PC-3 (cell line): ENCODE measurements around the gene NKD1. TPM values are rescaled to one million over a fixed set of nuclear protein-coding genes. Genes with fewer than 3 reads are reported as not detected.

Experiments
- ATAC-seq: fragments of 200-7000 bp; cut with Tn5 transposase; 2 replicates; pipeline ENCODE4 v1.9.1; 2020; ENCODE audit warnings: mild to moderate bottlenecking, moderate library complexity
- BruUV-seq: library from RNA; stranded (reverse); fragments of 400-500 nt; replicated peaks from 2 replicates; lab custom pipeline; 2021; lab: Mats Ljungman, UMichigan
- CTCF ChIA-PET: fragments of 300-600 bp; sonication (Branson Sonifier 250); formaldehyde crosslinking; loops from one replicate; lab custom pipeline; 2022; ENCODE audit warnings: antibody characterized with exemption; lab: Charles Lee
- POLR2A ChIA-PET: fragments of 300-600 bp; sonication (Branson Sonifier 250); formaldehyde crosslinking; loops from one replicate; lab custom pipeline; 2022; ENCODE audit warnings: antibody characterized with exemption; ENCODE audit not compliant: unreplicated experiment; lab: Charles Lee
- DNase-seq: peaks from one replicate; pipeline ENCODE4 v3.0.0-alpha.2; 2015
- H2AFZ ChIP-seq: fragments of 300-600 bp; sonication (generic); 2 replicates; pipeline ENCODE4 v1.6.0; 2016; ENCODE audit warnings: antibody characterized with exemption, low read length
- H3F3A ChIP-seq: fragments of 300-600 bp; sonication (generic); one replicate; pipeline ENCODE4 v1.6.0; 2017; ENCODE audit warnings: antibody characterized with exemption, low read length, control low read depth, mild to moderate bottlenecking; ENCODE audit not compliant: unreplicated experiment
- H3K27ac ChIP-seq: fragments of 300-600 bp; sonication (generic); 2 replicates; pipeline ENCODE4 v1.5.1; 2016; ENCODE audit warnings: mild to moderate bottlenecking, low read length
- H3K27me3 ChIP-seq: fragments of 300-600 bp; sonication (generic); 2 replicates; pipeline ENCODE4 v1.6.1; 2016; ENCODE audit warnings: low read length, mixed read lengths
- H3K36me3 ChIP-seq: fragments of 300-600 bp; sonication (generic); 2 replicates; pipeline ENCODE4 v1.6.1; 2016; ENCODE audit warnings: low read depth, mixed run types, low read length, mixed read lengths
- H3K4me1 ChIP-seq: fragments of 300-600 bp; sonication (generic); 2 replicates; pipeline ENCODE4 v1.5.1; 2016; ENCODE audit warnings: low read length; ENCODE audit not compliant: insufficient read depth
- H3K4me2 ChIP-seq: fragments of 300-600 bp; sonication (generic); 2 replicates; pipeline ENCODE4 v1.6.0; 2016; ENCODE audit warnings: low read length
- H3K4me3 ChIP-seq: fragments of 300-600 bp; sonication (generic); 2 replicates; pipeline ENCODE4 v1.5.1; 2016; ENCODE audit warnings: mild to moderate bottlenecking, low read length, mixed read lengths
- H3K79me2 ChIP-seq: fragments of 300-600 bp; sonication (generic); 2 replicates; pipeline ENCODE4 v1.6.1; 2017; ENCODE audit warnings: low read length, mixed read lengths
- H3K9ac ChIP-seq: fragments of 300-600 bp; sonication (generic); 2 replicates; pipeline ENCODE4 v1.6.0; 2016; ENCODE audit warnings: mild to moderate bottlenecking, low read length
- H3K9me2 ChIP-seq: fragments of 300-600 bp; sonication (generic); replicated peaks from 2 replicates; pipeline ENCODE4 v1.6.1; 2016; ENCODE audit warnings: mixed run types, low read length, mixed read lengths
- H3K9me3 ChIP-seq: fragments of 300-600 bp; sonication (generic); 2 replicates; pipeline ENCODE4 v1.6.1; 2016; ENCODE audit warnings: low read length, mixed read lengths
- H4K20me1 ChIP-seq: fragments of 300-600 bp; sonication (generic); 2 replicates; pipeline ENCODE4 v1.6.1; 2016; ENCODE audit warnings: low read length, mixed read lengths
- EZH2 ChIP-seq: fragments of 300-600 bp; sonication (generic); IDR thresholded peaks from one replicate; pipeline ENCODE4 v1.6.1; 2017; ENCODE audit warnings: antibody characterized with exemption, mild to moderate bottlenecking, low read length; ENCODE audit not compliant: unreplicated experiment
- EZH2phosphoT487 ChIP-seq: fragments of 300-600 bp; sonication (generic); IDR thresholded peaks from 2 replicates; pipeline ENCODE4 v1.6.1; 2018; ENCODE audit warnings: mild to moderate bottlenecking, antibody characterized with exemption, low read length, borderline replicate concordance
- intact Hi-C: fragments of 100-400 bp; cut with micrococcal nuclease; formaldehyde crosslinking; loops from 2 replicates; pipeline ENCODE4 v1.9.0; 2023
- total RNA-seq: library from RNA; depleted of rRNA; stranded (reverse); fragments of >200 nt; gene quantifications from 2 replicates; pipeline ENCODE4 v1.2.3, GENCODE V29; 2014
- TF ChIP-seq, protein P1 (sequence below): fragments of 300-600 bp; sonication (generic); conservative IDR thresholded peaks from 2 replicates; pipeline ENCODE4 v1.5.1; 2017; ENCODE audit warnings: antibody characterized with exemption, low read depth, mild to moderate bottlenecking, low read length

NKD1 gene
- total RNA-seq, 1 experiment from 2014 or later: 0.07 TPM

DNA sequence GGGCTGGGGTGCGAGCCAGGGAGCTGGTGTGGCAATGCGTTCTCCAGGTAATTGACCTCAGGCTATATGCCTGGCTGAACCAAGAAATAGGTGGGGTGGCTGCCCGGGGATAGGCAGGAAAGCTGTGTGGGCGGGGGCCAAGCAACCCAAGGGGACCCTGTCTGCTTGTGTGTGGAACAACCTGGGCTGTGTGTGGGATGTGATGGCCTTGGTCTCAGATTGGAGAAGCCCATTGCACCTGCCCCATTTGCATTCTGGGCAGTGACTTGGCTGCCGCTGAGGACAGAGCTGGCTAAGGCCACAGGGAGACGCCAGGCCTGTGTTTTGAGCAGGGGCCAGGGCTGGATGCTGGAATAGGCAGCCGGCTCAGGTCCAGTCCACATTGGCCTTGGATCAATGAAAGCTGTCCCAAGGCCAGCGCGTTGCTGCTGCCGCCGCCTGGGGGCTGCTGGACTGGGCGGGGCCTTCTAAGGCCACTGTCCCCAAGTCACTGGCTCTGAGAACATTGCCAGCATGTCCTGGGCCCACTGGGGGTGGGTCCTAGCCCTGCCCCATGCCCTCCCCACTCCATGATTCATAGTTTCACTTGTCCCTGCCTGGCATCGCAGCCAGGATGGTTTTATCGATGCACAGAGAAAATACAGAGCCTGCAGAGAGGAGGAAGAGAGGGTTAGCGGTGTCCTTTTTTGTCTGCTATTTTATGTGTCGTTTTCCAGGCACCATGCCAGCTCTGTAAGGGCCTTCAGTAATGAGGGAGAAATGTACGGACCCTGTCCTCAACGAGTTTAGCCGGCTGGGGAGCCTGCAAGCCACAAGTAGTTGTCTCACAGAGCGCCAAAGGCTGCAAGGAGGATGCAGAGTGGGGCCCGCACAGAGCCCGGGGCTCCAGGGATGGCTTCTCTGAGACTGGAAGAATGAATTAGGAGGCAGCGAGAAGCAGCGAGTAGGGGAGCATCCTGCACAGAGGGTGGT is 43.9 kb downstream of the NKD1 start:
- intact Hi-C loops: no loop called here
- Histone ChIP-seq H2AFZ (peak overlapping the region; percentile 61), H3K9me2 (no peaks in the 10 kb centered on the region), H3K27me3 (no peaks in the 10 kb centered on the region), H3K9me3 (no peaks in the 10 kb centered on the region), H3K27ac (no peak overlapping the region), H4K20me1 (no peaks in the 10 kb centered on the region), H3K79me2 (no peaks in the 10 kb centered on the region), H3F3A (no peaks in the 10 kb centered on the region), H3K4me3 (peak overlapping the region; percentile 51; the same call in 1 of the 2 replicates), H3K9ac (no peak overlapping the region), H3K36me3 (no peaks in the 10 kb centered on the region), H3K4me2 (peak overlapping the region; percentile 67), H3K4me1 (no peaks in the 10 kb centered on the region)
- TF ChIP-seq, protein P1, sequence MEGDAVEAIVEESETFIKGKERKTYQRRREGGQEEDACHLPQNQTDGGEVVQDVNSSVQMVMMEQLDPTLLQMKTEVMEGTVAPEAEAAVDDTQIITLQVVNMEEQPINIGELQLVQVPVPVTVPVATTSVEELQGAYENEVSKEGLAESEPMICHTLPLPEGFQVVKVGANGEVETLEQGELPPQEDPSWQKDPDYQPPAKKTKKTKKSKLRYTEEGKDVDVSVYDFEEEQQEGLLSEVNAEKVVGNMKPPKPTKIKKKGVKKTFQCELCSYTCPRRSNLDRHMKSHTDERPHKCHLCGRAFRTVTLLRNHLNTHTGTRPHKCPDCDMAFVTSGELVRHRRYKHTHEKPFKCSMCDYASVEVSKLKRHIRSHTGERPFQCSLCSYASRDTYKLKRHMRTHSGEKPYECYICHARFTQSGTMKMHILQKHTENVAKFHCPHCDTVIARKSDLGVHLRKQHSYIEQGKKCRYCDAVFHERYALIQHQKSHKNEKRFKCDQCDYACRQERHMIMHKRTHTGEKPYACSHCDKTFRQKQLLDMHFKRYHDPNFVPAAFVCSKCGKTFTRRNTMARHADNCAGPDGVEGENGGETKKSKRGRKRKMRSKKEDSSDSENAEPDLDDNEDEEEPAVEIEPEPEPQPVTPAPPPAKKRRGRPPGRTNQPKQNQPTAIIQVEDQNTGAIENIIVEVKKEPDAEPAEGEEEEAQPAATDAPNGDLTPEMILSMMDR: no peak
- TF ChIP-seq EZH2: no peak
- TF ChIP-seq EZH2phosphoT487: no peak
- ATAC-seq: peak; percentile 31
- no TSS peak for BruUV-seq
- CTCF ChIA-PET: no interaction called here
- peak; percentile 14 for DNase-seq
- POLR2A ChIA-PET: no interaction called here

DNA sequence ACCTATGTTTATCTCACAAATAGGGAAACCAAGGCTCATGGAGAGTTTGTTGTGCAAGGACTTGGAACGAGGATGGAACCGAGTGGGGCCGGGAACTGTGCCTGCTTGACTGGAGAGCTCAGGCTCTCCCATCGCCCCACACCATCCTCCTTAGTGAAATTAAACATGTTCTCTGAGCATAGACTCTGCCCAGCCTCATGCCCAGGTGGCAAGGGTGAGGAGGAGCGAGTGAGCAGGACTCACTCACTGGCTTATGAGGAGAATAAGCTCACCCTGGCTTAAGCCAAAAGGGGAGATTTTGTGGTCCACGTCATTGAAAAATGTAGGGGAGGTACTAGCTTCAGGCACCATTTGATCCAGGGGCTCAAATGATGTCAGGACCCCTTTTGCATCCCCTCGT is 44.8 kb downstream of the NKD1 start:
- POLR2A ChIA-PET: no interaction called here
- DNase-seq (no peak), ATAC-seq (no peak)
- H3K4me1 ChIP-seq: no peaks in the 10 kb centered on the region
- intact Hi-C loops: no loop called here
- no TSS peak for BruUV-seq
- H3K4me3 ChIP-seq: no peak overlapping the region
- TF ChIP-seq EZH2phosphoT487 (no peak), EZH2 (no peak)
- TF ChIP-seq, protein P1: no peak
- no peak overlapping the region for H2AFZ ChIP-seq
- no peaks in the 10 kb centered on the region for H4K20me1 ChIP-seq
- no peaks in the 10 kb centered on the region for H3K9me3 ChIP-seq
- no peak overlapping the region for H3K9ac ChIP-seq
- no peaks in the 10 kb centered on the region for H3K36me3 ChIP-seq
- CTCF ChIA-PET: no interaction called here
- no peaks in the 10 kb centered on the region for H3F3A ChIP-seq
- no peaks in the 10 kb centered on the region for H3K27me3 ChIP-seq
- no peak overlapping the region for H3K27ac ChIP-seq
- no peak overlapping the region for H3K4me2 ChIP-seq
- no peaks in the 10 kb centered on the region for H3K79me2 ChIP-seq
- no peaks in the 10 kb centered on the region for H3K9me2 ChIP-seq
